Measurements from ENCODE around the gene FAM222A.
"Not testable (repeated sequence)": the region's sequence is repeated elsewhere in the genome, so short reads cannot be mapped to it uniquely, and the experiment has no call there.

The FAM222A gene

GRCh38 chr12:109694629-109695028 lies 19.0 kb upstream of the FAM222A start:
- DNase-seq, result not testable (repeated sequence)

GRCh38 chr12:109695416-109695815 lies 18.2 kb upstream of the FAM222A start:
- no peak for DNase-seq

GRCh38 chr12:109695961-109696461 lies 17.6 kb upstream of the FAM222A start:
- DNase-seq, result no peak

- DNase-seq, result no peak
Observed at GRCh38 chr12:109696485-109697269, 16.9 kb upstream of the FAM222A start.

GRCh38 chr12:109697270-109697553 lies 16.4 kb upstream of the FAM222A start:
- no peak for DNase-seq

GRCh38 chr12:109697877-109698468 lies 15.7 kb upstream of the FAM222A start:
- no peak for DNase-seq

GRCh38 chr12:109698820-109699219 lies 14.8 kb upstream of the FAM222A start:
- no peak for DNase-seq

GRCh38 chr12:109701064-109701463 lies 12.6 kb upstream of the FAM222A start:
- no peak for DNase-seq

GRCh38 chr12:109702111-109702841 lies 11.3 kb upstream of the FAM222A start:
- no peak for DNase-seq

- DNase-seq, result no peak
Observed at GRCh38 chr12:109703684-109704083, 9.9 kb upstream of the FAM222A start.

- DNase-seq, result no peak
Observed at GRCh38 chr12:109704371-109705098, 9.1 kb upstream of the FAM222A start.

GRCh38 chr12:109705291-109705690 lies 8.3 kb upstream of the FAM222A start:
- DNase-seq, result no peak

GRCh38 chr12:109706398-109706746 lies 7.3 kb upstream of the FAM222A start:
- DNase-seq, result no peak

- no peak for DNase-seq
Observed at GRCh38 chr12:109706747-109707469, 6.7 kb upstream of the FAM222A start.

GRCh38 chr12:109707470-109707821 lies 6.2 kb upstream of the FAM222A start:
- no peak for DNase-seq

- DNase-seq, result no peak
Observed at GRCh38 chr12:109708939-109709338, 4.7 kb upstream of the FAM222A start.

GRCh38 chr12:109709401-109709991 lies 4.1 kb upstream of the FAM222A start:
- DNase-seq, result no peak

- no peak for DNase-seq
Observed at GRCh38 chr12:109710205-109710746, 3.3 kb upstream of the FAM222A start.

GRCh38 chr12:109710747-109711595 lies 2.7 kb upstream of the FAM222A start:
- DNase-seq, result no peak

- DNase-seq, result no peak
Observed at GRCh38 chr12:109711596-109712461, 1.8 kb upstream of the FAM222A start.

Data from AML-193 (cell line).